GM12878 (cell line): ENCODE measurements around the gene MEG3.
"Not testable (repeated sequence)": the region's sequence is repeated elsewhere in the genome, so short reads cannot be mapped to it uniquely, and the experiment has no call there.

Source experiments
- CREB1 ChIP-seq: IDR thresholded peaks from 2 replicates; pipeline ENCODE4 v1.6.1; 2012; ENCODE audit warnings: low read depth, mild to moderate bottlenecking, inconsistent platforms
- CTCF ChIP-seq, 3 experiments: IDR thresholded peaks in 2 of 3; conservative IDR thresholded peaks in 1 of 3; 2 replicates each; pipeline ENCODE4 v1.5.1; 2011; ENCODE audit warnings: low read depth in 3 of 3, low read length in 3 of 3, mild to moderate bottlenecking in 3 of 3, control low read depth in 2 of 3, moderate library complexity in 2 of 3, inconsistent platforms in 1 of 3, mixed read lengths in 1 of 3; ENCODE audit not compliant: control insufficient read depth in 2 of 3, insufficient read depth in 1 of 3; ENCODE audit errors: extremely low read depth in 1 of 3
- IRF3 ChIP-seq: fragments of 450-650 bp; IDR thresholded peaks from 2 replicates; pipeline ENCODE4 v1.6.1; 2014; ENCODE audit warnings: mild to moderate bottlenecking
- JUND ChIP-seq: IDR thresholded peaks from 2 replicates; pipeline ENCODE4 v1.6.1; 2012; ENCODE audit warnings: low read depth, mild to moderate bottlenecking, low read length, improper control_type of control experiment, moderate library complexity
- KDM1A ChIP-seq: fragments of 200-600 bp; sonication (generic); IDR thresholded peaks from 2 replicates; pipeline ENCODE4 v1.6.1; 2016; ENCODE audit warnings: borderline replicate concordance
- POLR2A ChIP-seq: IDR thresholded peaks from 2 replicates; pipeline ENCODE4 v1.6.1; 2011; ENCODE audit warnings: low read depth, mild to moderate bottlenecking, low read length
- SIN3A ChIP-seq: IDR thresholded peaks from 2 replicates; pipeline ENCODE4 v1.6.1; 2012; ENCODE audit warnings: low read depth, low read length, improper control_type of control experiment
- SMAD1 ChIP-seq: fragments of 450-650 bp; IDR thresholded peaks from 2 replicates; pipeline ENCODE4 v1.6.1; 2018; ENCODE audit warnings: mild to moderate bottlenecking, low read depth; ENCODE audit not compliant: partially characterized antibody
- TAF1 ChIP-seq: IDR thresholded peaks from 2 replicates; pipeline ENCODE4 v1.6.1; 2011; ENCODE audit warnings: mild to moderate bottlenecking, low read depth, low read length, borderline replicate concordance

GRCh38 chr14:100818923-100819322, 7.0 kb upstream of the MEG3 start:
- TF ChIP-seq POLR2A; CTCF (IDR thresholded peaks at IDR 0.05 in 2 of 3, conservative IDR thresholded peaks at IDR 0.05 in 1 of 3; ENCODE audit: control insufficient read depth in 2 of 3, extremely low read depth in 1 of 3, insufficient read depth in 1 of 3, low read depth in 3 of 3, low read length in 3 of 3); JUND; CREB1; SIN3A; IRF3; KDM1A; TAF1; SMAD1: not testable (repeated sequence)
